SIG-M5 treated with dmso at 0.1 percent for 504 hours (cell line): ENCODE data around the gene AFAP1.

Experiments
- DNase-seq: peaks from one replicate; lab custom pipeline; 2025; ENCODE audit not compliant: unreplicated experiment; lab: John Stamatoyannopoulos, UW

The AFAP1 gene

GRCh38 chr4:7894677-7895181, 44.9 kb downstream of the AFAP1 start:
- no peak for DNase-seq

- no peak for DNase-seq
Observed at GRCh38 chr4:7894098-7894676, 45.5 kb downstream of the AFAP1 start.

- DNase-seq: no peak
Observed at GRCh38 chr4:7893539-7893938, 46.1 kb downstream of the AFAP1 start.

GRCh38 chr4:7892212-7893019, 47.2 kb downstream of the AFAP1 start:
- no peak for DNase-seq

GRCh38 chr4:7890635-7891393, 48.8 kb downstream of the AFAP1 start:
- no peak for DNase-seq

GRCh38 chr4:7887436-7887835, 52.2 kb downstream of the AFAP1 start:
- no peak for DNase-seq

- no peak for DNase-seq
Observed at GRCh38 chr4:7886007-7886973, 53.4 kb downstream of the AFAP1 start.

- no peak for DNase-seq
Observed at GRCh38 chr4:7885216-7886006, 54.2 kb downstream of the AFAP1 start.

- DNase-seq: no peak
Observed at GRCh38 chr4:7880683-7881082, 59.0 kb downstream of the AFAP1 start.

- DNase-seq: no peak
Observed at GRCh38 chr4:7879127-7879526, 60.5 kb downstream of the AFAP1 start.

GRCh38 chr4:7878323-7878722, 61.3 kb downstream of the AFAP1 start:
- no peak for DNase-seq

GRCh38 chr4:7877176-7877575, 62.5 kb downstream of the AFAP1 start:
- no peak for DNase-seq

- DNase-seq: no peak
Observed at GRCh38 chr4:7876201-7876875, 63.3 kb downstream of the AFAP1 start.

- DNase-seq: no peak
Observed at GRCh38 chr4:7874838-7875237, 64.8 kb downstream of the AFAP1 start.

GRCh38 chr4:7873881-7874280, 65.8 kb downstream of the AFAP1 start:
- DNase-seq: no peak

GRCh38 chr4:7872264-7872771, 67.3 kb downstream of the AFAP1 start:
- no peak for DNase-seq

GRCh38 chr4:7871356-7871755, 68.3 kb downstream of the AFAP1 start:
- DNase-seq: no peak

GRCh38 chr4:7868892-7869471, 70.7 kb downstream of the AFAP1 start:
- no peak for DNase-seq

GRCh38 chr4:7868436-7868775, 71.3 kb downstream of the AFAP1 start:
- DNase-seq: no peak
